ENCODE data around the gene EXOC3. TPM values are rescaled to one million over a fixed set of nuclear protein-coding genes. Genes with fewer than 3 reads are reported as not detected.

Gene EXOC3
- total and polyA plus RNA-seq, 2 of the 8 experiments (the other 6 are each of a cell fraction or from before 2014, with no cell fraction given), result 14.4 to 30.0 TPM

- DNase-seq (ENCODE audit: low read depth in 1 of 2, low spot score in 2 of 2), result no peak
- H3K9ac ChIP-seq (replicated peaks in 1 of 4; ENCODE audit: extremely low read depth in 1 of 4, low read depth in 3 of 4, low read length in 3 of 4), result no peak overlapping the region
- CTCF ChIA-PET (ENCODE audit: partially characterized antibody), result interaction anchor here (1.2 to 1.4 kb wide), 2 partner anchors 34 to 47 kb away, joined by 3 to 4 read pairs; no protein-coding TSS in a partner anchor
- TF ChIP-seq ATF2 (IDR thresholded peaks at IDR 0.05; ENCODE audit: low read length) (no peak), SIRT6 (IDR thresholded peaks at IDR 0.05; ENCODE audit: low read length) (no peak), EGR1 (IDR thresholded peaks at IDR 0.05; ENCODE audit: borderline replicate concordance, low read depth, low read length) (no peak), E2F6 (IDR thresholded peaks at IDR 0.05) (no peak), SAP30 (IDR thresholded peaks at IDR 0.05; ENCODE audit: insufficient read depth, insufficient replicate concordance, low read length) (no peak)
Observed at GRCh38 chr5:475704-476101, 32.7 kb downstream of the EXOC3 start.

More at GRCh38 chr5:475704-476101, 32.7 kb downstream of the EXOC3 start:
- Histone ChIP-seq H3K23me2 (ENCODE audit: low read depth, low read length) (peaks cover 15% of the 10 kb centered on the region; the same call in 1 of the 2 replicates), H2BK20ac (ENCODE audit: low read length) (no peak overlapping the region), H3K4me1 (replicated peaks in 1 of 4; ENCODE audit: control insufficient read depth in 3 of 4, insufficient read depth in 4 of 4, low read length in 3 of 4) (peaks cover 0 to 11% (median 6%) of the 10 kb centered on the region in 4 experiments; a peak in 4 of 7 replicates), H3K4me2 (ENCODE audit: insufficient read depth in 1 of 2, low read depth in 2 of 2, low read length in 2 of 2) (peak overlapping the region in 1 of 2 experiments; percentile 44; a peak in 1 of 4 replicates), H4K91ac (replicated peaks; ENCODE audit: insufficient read length, low read length) (no peak overlapping the region), H3K23ac (ENCODE audit: insufficient read length) (no peak overlapping the region), H3K4me3 (ENCODE audit: extremely low read depth in 1 of 4, insufficient read depth in 2 of 4, low read depth in 3 of 4, low read length in 4 of 4) (no peak overlapping the region; a peak in 1 of 8 replicates), H3K14ac (ENCODE audit: insufficient read length) (no peak overlapping the region), H2BK5ac (ENCODE audit: low read depth, low read length) (no peak overlapping the region), H3K9me3 (ENCODE audit: insufficient read depth in 2 of 2, low read depth in 1 of 2, low read length in 1 of 2) (no peaks in the 10 kb centered on the region), H2BK12ac (ENCODE audit: low read depth, low read length) (0 out of 2 replicates have a peak overlapping the region, but pooled peaks have one; percentile 27), H2AK5ac (ENCODE audit: low read depth, low read length) (no peak overlapping the region), H4K5ac (ENCODE audit: insufficient read length, low read depth, low read length) (no peak overlapping the region), H3K27ac (ENCODE audit: low read depth, low read length) (no peak overlapping the region), H3K27me3 (replicated peaks in 1 of 4; ENCODE audit: control insufficient read depth in 3 of 4, extremely low read depth in 1 of 4, insufficient read depth in 3 of 4, low read length in 3 of 4) (peaks cover 13 to 35% (median 28%) of the 10 kb centered on the region in 4 experiments), H3K36me3 (ENCODE audit: control insufficient read depth in 2 of 4, insufficient read depth in 4 of 4, low read length in 3 of 4) (no peaks in the 10 kb centered on the region), H3K56ac (replicated peaks; ENCODE audit: insufficient read length, low read depth, low read length) (no peak overlapping the region), H3K79me2 (ENCODE audit: control insufficient read depth in 1 of 2, insufficient read depth in 2 of 2, low read length in 2 of 2) (no peaks in the 10 kb centered on the region), H2AFZ (ENCODE audit: low read length) (no peak overlapping the region), H2BK15ac (ENCODE audit: low read length) (no peak overlapping the region), H3K4ac (replicated peaks; ENCODE audit: insufficient read length, low read depth, low read length) (no peak overlapping the region), H4K8ac (ENCODE audit: extremely low read depth, insufficient read depth, low read length) (no peak overlapping the region; the same call in 1 of the 2 replicates), H2BK120ac (replicated peaks; ENCODE audit: low read depth, low read length) (no peak overlapping the region), H3K18ac (ENCODE audit: extremely low read depth, low read length) (no peak overlapping the region), H4K20me1 (replicated peaks in 1 of 2; ENCODE audit: control insufficient read depth in 1 of 2, insufficient read depth in 2 of 2, low read length in 2 of 2) (peaks cover 4 to 21% of the 10 kb centered on the region in 2 experiments), H3K79me1 (ENCODE audit: low read depth, low read length) (no peaks in the 10 kb centered on the region; the same call in 1 of the 2 replicates)
- POLR2A ChIA-PET (ENCODE audit: partially characterized antibody), result interaction anchor here (1.5 to 1.6 kb wide), 2 partner anchors 17 to 19 kb away, joined by 4 to 6 read pairs; no protein-coding TSS in a partner anchor
- 74% methylated on average over 6 of the region's 8 CpGs; no CpG with 5 or more reads in 1 of the 2 experiments for WGBS, 2 experiments (ENCODE audit: extremely low coverage in 1 of 2, insufficient coverage in 1 of 2, insufficient read length in 1 of 2, insufficient replicate concordance in 2 of 2, low coverage in 1 of 2, low lambda C conversion rate in 2 of 2, missing lambda C conversion rate in 1 of 2)
- FAIRE-seq, result no peak
